Stomach (tissue), 4 donors: Measurements from ENCODE around the gene SPDYE2B.
"Not testable (repeated sequence)": the region's sequence is repeated elsewhere in the genome, so short reads cannot be mapped to it uniquely, and the experiment has no call there.

ENCODE experiments used
- EP300 ChIP-seq: sonication (generic); formaldehyde crosslinking; IDR thresholded peaks from one replicate; pipeline ENCODE4 v1.6.1; 2017; ENCODE audit warnings: antibody characterized with exemption
- POLR2A ChIP-seq, 4 donors: fragments of 450-650 bp; IDR thresholded peaks; one replicate each; pipeline ENCODE4 v1.6.1; 2016; ENCODE audit warnings: antibody characterized with exemption in 4 of 4, control low read depth in 2 of 4, mild to moderate bottlenecking in 1 of 4, moderate library complexity in 1 of 4
- TF ChIP-seq, protein P1 (sequence below), 7 experiments: fragments of 450-650 bp in 4 of 7; fragments of 200-600 bp in 3 of 7; sonication (generic) in 3 of 7; IDR thresholded peaks; one replicate each; pipeline ENCODE4 v1.5.1; 2016 to 2019; ENCODE audit warnings: antibody characterized with exemption in 7 of 7, control low read depth in 2 of 7, mild to moderate bottlenecking in 1 of 7

DNA sequence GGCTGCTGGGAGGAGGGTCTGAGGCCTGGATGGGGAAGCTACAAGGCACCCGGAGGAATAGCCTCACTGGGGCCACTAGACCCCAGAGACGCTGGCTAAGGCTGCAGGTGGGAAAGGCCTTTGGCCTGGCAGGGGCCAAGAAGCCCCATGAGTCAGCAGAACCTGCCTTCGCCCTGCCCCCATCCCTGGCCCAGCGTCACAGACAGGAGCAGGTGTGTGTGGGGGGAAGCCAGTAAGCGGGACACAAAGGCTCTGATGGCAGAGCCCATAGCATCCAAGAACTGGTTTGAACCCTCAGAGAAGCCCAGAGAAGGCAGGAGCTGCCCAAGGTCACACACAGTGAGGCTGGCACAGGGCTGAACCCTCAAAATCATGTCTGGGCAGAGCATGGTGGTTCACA, 43.3 kb upstream of the SPDYE2B start:
- not testable (repeated sequence) for TF ChIP-seq POLR2A (IDR thresholded peaks at IDR 0.05); EP300
- TF ChIP-seq, protein P1, sequence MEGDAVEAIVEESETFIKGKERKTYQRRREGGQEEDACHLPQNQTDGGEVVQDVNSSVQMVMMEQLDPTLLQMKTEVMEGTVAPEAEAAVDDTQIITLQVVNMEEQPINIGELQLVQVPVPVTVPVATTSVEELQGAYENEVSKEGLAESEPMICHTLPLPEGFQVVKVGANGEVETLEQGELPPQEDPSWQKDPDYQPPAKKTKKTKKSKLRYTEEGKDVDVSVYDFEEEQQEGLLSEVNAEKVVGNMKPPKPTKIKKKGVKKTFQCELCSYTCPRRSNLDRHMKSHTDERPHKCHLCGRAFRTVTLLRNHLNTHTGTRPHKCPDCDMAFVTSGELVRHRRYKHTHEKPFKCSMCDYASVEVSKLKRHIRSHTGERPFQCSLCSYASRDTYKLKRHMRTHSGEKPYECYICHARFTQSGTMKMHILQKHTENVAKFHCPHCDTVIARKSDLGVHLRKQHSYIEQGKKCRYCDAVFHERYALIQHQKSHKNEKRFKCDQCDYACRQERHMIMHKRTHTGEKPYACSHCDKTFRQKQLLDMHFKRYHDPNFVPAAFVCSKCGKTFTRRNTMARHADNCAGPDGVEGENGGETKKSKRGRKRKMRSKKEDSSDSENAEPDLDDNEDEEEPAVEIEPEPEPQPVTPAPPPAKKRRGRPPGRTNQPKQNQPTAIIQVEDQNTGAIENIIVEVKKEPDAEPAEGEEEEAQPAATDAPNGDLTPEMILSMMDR (IDR thresholded peaks at IDR 0.05) = not testable (repeated sequence)
